Measurements from ENCODE around the gene UNC5B.

DNA sequence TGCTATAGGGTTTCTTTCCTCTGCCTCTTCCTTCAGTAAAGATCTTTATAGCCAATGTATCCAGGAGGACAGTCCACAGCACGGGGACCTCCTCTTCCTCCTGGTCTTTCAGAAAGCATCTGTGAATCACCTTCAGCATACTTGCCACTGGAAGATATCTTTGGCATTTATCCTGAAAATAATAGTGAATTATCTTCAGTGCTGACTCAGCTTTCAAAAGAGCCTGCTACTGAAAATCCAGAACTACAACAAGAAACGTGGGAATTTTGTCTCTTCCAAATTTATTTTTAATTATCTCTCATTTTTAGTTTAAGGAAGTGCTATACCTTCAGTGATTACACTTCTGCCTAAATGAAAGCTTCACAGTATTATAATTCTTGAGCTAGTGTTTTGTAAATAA lies 7.6 kb upstream of the UNC5B start:
- TF ChIP-seq, protein P1, sequence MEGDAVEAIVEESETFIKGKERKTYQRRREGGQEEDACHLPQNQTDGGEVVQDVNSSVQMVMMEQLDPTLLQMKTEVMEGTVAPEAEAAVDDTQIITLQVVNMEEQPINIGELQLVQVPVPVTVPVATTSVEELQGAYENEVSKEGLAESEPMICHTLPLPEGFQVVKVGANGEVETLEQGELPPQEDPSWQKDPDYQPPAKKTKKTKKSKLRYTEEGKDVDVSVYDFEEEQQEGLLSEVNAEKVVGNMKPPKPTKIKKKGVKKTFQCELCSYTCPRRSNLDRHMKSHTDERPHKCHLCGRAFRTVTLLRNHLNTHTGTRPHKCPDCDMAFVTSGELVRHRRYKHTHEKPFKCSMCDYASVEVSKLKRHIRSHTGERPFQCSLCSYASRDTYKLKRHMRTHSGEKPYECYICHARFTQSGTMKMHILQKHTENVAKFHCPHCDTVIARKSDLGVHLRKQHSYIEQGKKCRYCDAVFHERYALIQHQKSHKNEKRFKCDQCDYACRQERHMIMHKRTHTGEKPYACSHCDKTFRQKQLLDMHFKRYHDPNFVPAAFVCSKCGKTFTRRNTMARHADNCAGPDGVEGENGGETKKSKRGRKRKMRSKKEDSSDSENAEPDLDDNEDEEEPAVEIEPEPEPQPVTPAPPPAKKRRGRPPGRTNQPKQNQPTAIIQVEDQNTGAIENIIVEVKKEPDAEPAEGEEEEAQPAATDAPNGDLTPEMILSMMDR (conservative IDR thresholded peaks at IDR 0.05 in 1 of 2, IDR thresholded peaks at IDR 0.05 in 1 of 2; ENCODE audit: low read depth in 1 of 2, low read length in 2 of 2): no peak
- no peak for TF ChIP-seq EZH2 (IDR thresholded peaks at IDR 0.05; ENCODE audit: low read length, missing control alignments)

Measured in fibroblast of lung (primary cell).